Activated CD8-positive, alpha-beta T cell treated with anti-CD3 and anti-CD28 coated beads, Interleukin-2, amount 10 ng/mL, durations not matched to agents 7 days and 5 days (primary cell): ENCODE measurements around the gene ADCY2. TPM values are rescaled to one million over a fixed set of nuclear protein-coding genes. Genes with fewer than 3 reads are reported as not detected.

Experiments used
- ATAC-seq: fragments of 150-1000 bp; cut with Tn5 transposase; one replicate; pipeline ENCODE4 v1.10.0; 2021; ENCODE audit warnings: moderate library complexity
- CTCF ChIA-PET: fragments of 350-600 bp; sonication (Branson Sonifier 250); formaldehyde crosslinking; loops from one replicate; lab custom pipeline; 2021; ENCODE audit warnings: antibody characterized with exemption; lab: Charles Lee
- POLR2A ChIA-PET: fragments of 350-600 bp; sonication (Branson Sonifier 250); formaldehyde crosslinking; loops from one replicate; lab custom pipeline; 2021; ENCODE audit warnings: antibody characterized with exemption; lab: Charles Lee
- DNase-seq: peaks from one replicate; pipeline ENCODE4 v3.0.0-alpha.2; 2020
- H3K27ac Mint-ChIP-seq: one replicate; pipeline ENCODE4 v1.8.0; 2021; ENCODE audit warnings: mild to moderate bottlenecking, mixed read lengths
- H3K27me3 Mint-ChIP-seq: one replicate; pipeline ENCODE4 v1.8.0; 2021; ENCODE audit warnings: low read depth, mixed read lengths
- H3K36me3 Mint-ChIP-seq: one replicate; pipeline ENCODE4 v1.8.0; 2021; ENCODE audit warnings: low read depth, mixed read lengths
- H3K4me1 Mint-ChIP-seq: one replicate; pipeline ENCODE4 v1.8.0; 2021; ENCODE audit warnings: low read depth, mixed read lengths
- H3K4me3 Mint-ChIP-seq: one replicate; pipeline ENCODE4 v1.8.0; 2021; ENCODE audit warnings: mild to moderate bottlenecking, mixed read lengths
- H3K9me3 Mint-ChIP-seq: one replicate; pipeline ENCODE4 v1.8.0; 2022; ENCODE audit warnings: mixed read lengths; ENCODE audit not compliant: insufficient read depth
- total RNA-seq, 2 experiments: library from RNA; stranded (reverse); gene quantifications; one replicate each; pipeline ENCODE4 v1.2.3, GENCODE V29; 2021

ADCY2 gene
- total RNA-seq, 2 experiments from 2014 or later, result not detected

DNA sequence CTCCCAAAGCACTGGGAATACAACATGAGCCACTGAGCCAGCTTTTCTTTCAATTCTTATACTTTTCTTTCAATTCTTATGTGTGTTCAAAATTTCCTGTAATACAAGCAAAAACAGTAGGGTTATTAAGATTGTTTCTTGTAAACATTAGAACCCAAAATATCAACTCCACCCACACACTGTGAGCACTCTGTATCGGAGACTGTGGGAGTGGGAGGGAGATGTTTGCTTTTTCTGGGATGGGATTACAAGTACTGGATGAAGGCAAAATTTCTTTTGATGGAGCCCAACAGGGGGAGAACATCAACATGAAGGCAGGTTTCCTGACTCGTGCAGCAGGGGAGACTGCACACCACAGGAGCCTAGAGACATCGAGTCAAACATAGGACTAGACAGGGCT lies 459.7 kb downstream of the ADCY2 start:
- CTCF ChIA-PET, result interaction anchor here (1.2 to 1.3 kb wide), 3 partner anchors 21 to 1036 kb away, joined by 3 read pairs; no protein-coding TSS in a partner anchor
- ATAC-seq, result no peak
- H3K27ac Mint-ChIP-seq, result no peak overlapping the region
- no peak overlapping the region for H3K4me3 Mint-ChIP-seq
- POLR2A ChIA-PET, result no interaction called here
- no peaks in the 10 kb centered on the region for H3K9me3 Mint-ChIP-seq
- H3K27me3 Mint-ChIP-seq, result peaks cover 5% of the 10 kb centered on the region
- no peak for DNase-seq
- peaks cover 19% of the 10 kb centered on the region for H3K36me3 Mint-ChIP-seq
- peaks cover 35% of the 10 kb centered on the region for H3K4me1 Mint-ChIP-seq

DNA sequence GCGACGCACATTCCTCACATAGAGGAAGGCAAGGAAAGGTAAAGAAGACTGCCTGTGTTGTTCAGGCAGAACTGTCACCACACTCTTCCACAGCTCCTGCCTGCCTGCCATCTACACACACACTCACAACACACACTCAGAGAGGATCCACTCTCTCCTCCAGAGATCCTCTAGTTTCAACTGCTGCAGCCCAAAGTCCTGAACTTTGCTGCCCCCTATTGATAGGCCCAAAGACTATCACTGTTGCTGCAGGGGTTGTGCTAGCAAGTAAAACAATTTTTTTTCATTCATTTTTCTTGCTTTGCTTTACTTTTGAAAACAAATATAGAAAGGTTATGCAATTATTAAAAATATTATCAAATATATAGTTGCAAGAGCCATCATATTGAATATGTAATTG lies 460.9 kb downstream of the ADCY2 start:
- H3K36me3 Mint-ChIP-seq, result peaks cover 22% of the 10 kb centered on the region
- no peak overlapping the region for H3K4me3 Mint-ChIP-seq
- ChIA-PET POLR2A (interaction anchor here (2.3 kb wide), 1 partner anchor 12 kb away, joined by 11 read pairs; the partner anchor contains the start of genes FASTKD3 and MTRR), CTCF (interaction anchor here (0.6 to 2.5 kb wide), 6 partner anchors 11 to 1037 kb away, joined by 3 to 19 read pairs (median 6); partner anchors contain the start of genes FASTKD3 and MTRR)
- no peaks in the 10 kb centered on the region for H3K9me3 Mint-ChIP-seq
- DNase-seq (peak; percentile 54), ATAC-seq (peak; percentile 69)
- peaks cover 2% of the 10 kb centered on the region for H3K27me3 Mint-ChIP-seq
- H3K27ac Mint-ChIP-seq, result no peak overlapping the region
- H3K4me1 Mint-ChIP-seq, result peaks cover 27% of the 10 kb centered on the region

DNA sequence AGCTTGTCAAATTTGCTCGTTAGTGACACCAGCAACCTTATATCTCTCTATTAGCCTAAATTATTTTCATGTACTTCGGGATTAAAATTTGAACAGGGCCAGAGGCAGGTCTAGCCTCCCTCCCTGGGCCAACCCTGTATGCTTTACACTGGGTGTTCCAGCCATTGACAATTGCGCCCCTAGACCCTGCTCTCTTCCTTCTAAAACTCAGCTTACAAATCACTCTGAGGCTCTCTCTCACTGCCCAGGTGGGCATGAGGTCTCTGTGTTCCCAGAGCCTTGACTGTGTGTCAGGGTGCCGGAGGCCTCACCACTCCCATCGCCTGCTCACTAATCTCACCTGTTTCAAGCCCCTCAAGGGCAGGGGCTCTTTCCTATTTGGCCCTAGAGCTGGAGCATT lies 461.4 kb downstream of the ADCY2 start:
- ChIA-PET CTCF (interaction anchor here (0.6 to 2.5 kb wide), 10 partner anchors 10 to 1091 kb away, joined by 3 to 19 read pairs (median 5); partner anchors contain the start of genes FASTKD3 and MTRR), POLR2A (interaction anchor here (2.3 kb wide), 1 partner anchor 12 kb away, joined by 11 read pairs; the partner anchor contains the start of genes FASTKD3 and MTRR)
- DNase-seq (no peak), ATAC-seq (no peak)
- no peak overlapping the region for H3K4me3 Mint-ChIP-seq
- H3K27ac Mint-ChIP-seq, result no peak overlapping the region
- H3K27me3 Mint-ChIP-seq, result peaks cover 2% of the 10 kb centered on the region
- peaks cover 22% of the 10 kb centered on the region for H3K4me1 Mint-ChIP-seq
- H3K9me3 Mint-ChIP-seq, result no peaks in the 10 kb centered on the region
- peaks cover 24% of the 10 kb centered on the region for H3K36me3 Mint-ChIP-seq

DNA sequence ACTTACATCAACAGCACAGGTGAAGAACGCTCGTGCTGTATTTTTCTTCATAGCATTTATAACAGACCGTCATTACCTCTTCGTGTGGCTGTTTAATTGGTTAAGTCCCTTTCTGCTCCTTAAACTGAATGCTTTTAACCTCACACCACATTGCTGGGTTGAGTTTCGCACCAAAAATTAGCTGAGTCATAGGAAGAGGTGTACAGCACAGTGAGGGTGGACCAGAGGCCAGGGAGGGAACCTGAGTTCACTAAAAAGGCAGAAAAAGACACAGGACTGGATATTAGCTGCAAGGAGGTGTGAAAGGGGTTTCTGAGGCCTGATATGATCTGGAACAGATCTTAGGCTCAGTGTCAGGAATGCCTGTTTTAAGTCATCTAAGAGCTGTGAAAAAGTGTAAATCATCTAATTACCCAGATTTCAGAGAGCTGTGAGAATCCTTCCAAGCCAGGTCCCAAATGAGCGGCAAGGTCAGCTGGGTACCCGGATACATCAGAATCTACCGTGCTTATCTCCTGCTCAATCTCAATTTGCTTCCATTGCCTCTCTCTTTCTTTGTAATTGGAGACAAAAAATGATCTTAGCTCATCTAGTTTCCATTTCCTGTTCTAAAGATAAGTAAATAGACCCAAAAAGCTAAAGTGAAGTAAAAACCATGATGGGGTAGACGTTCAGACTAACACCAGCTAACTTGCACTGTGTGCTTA lies 462.1 kb downstream of the ADCY2 start:
- Mint-ChIP-seq H3K4me3 (no peak overlapping the region), H3K9me3 (no peaks in the 10 kb centered on the region), H3K4me1 (peaks cover 18% of the 10 kb centered on the region), H3K27me3 (peaks cover 2% of the 10 kb centered on the region), H3K36me3 (peaks cover 29% of the 10 kb centered on the region), H3K27ac (peak overlapping the region; percentile 47)
- ATAC-seq (peak; percentile 35), DNase-seq (no peak)
- ChIA-PET CTCF (interaction anchor here (0.6 to 2.5 kb wide), 10 partner anchors 9 to 1092 kb away, joined by 3 to 19 read pairs (median 5); partner anchors contain the start of genes FASTKD3 and MTRR), POLR2A (interaction anchor here (0.6 to 2.3 kb wide), 2 partner anchors 11 to 596 kb away, joined by 3 to 11 read pairs; partner anchors contain the start of genes FASTKD3 and MTRR)

DNA sequence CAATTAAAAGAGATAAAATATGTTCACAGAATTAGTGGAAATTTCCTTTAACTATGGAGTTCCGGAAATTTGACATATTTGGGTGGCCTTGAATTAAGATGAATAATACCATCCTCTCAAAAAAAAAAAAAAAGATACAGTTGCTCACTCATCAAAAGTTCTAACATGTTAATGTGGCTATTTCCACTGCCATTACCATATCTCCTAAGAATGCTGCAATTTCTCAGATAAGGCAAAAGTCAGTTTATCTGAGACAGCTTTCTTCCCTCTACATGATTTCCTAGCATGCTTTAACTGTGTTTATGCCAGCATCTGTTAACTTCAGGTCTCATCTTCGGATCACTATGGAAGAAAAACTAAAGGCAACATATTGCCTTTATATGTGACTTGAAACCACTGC lies 470.3 kb downstream of the ADCY2 start:
- H3K4me3 Mint-ChIP-seq, result no peak overlapping the region
- H3K4me1 Mint-ChIP-seq, result peaks cover 38% of the 10 kb centered on the region
- peaks cover 47% of the 10 kb centered on the region for H3K36me3 Mint-ChIP-seq
- POLR2A ChIA-PET, result no interaction called here
- H3K27ac Mint-ChIP-seq, result no peak overlapping the region
- CTCF ChIA-PET, result interaction anchor here (3.9 kb wide), 1 partner anchor 8 kb away, joined by 19 read pairs; no protein-coding TSS in a partner anchor
- no peaks in the 10 kb centered on the region for H3K27me3 Mint-ChIP-seq
- H3K9me3 Mint-ChIP-seq, result no peaks in the 10 kb centered on the region
- ATAC-seq (no peak), DNase-seq (no peak)

DNA sequence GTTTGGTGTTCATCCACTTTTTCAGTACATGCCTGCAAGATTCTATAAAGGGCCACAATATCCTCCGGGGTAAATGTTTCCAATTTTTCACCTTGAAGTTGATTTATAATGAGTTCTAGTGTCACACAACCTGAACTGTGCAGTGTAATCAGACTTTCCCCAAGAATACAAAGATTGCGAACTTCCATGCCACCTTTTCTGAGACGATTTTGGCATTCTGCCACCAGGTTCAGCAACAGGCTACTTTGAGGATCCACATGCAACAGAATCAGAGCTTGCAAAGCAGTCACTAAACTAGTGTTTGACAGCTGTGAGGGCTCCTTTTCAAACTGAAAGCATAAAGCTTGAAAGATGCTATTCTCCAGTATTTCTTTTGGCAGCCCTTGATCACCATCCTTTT lies 471.3 kb downstream of the ADCY2 start:
- CTCF ChIA-PET, result interaction anchor here (3.9 to 6.2 kb wide), 2 partner anchors 9 to 20 kb away, joined by 19 to 37 read pairs; no protein-coding TSS in a partner anchor

DNA sequence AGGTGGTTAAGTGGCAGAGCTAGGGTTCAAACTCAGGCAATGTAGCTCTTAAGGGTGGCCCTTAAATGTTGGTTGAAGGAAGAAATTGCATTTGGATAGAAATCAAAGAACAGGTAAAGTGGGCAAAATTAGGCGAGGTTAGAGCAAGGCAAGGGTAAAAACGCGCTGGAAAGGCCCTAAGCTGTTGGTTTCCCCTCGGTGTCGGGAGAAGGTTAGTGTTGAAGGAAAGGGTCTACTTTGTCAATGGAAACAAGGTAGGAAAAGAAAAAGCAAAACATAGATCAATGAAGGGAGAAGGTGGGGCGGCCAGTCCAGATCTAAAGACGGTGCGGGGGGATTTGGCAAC lies 472.5 kb downstream of the ADCY2 start:
- H3K27ac Mint-ChIP-seq, result peak overlapping the region; percentile 87
- peaks cover 48% of the 10 kb centered on the region for H3K36me3 Mint-ChIP-seq
- peaks cover 58% of the 10 kb centered on the region for H3K4me1 Mint-ChIP-seq
- CTCF ChIA-PET, result interaction anchor here (1.7 to 6.2 kb wide), 4 partner anchors 8 to 18 kb away, joined by 8 to 37 read pairs (median 14); no protein-coding TSS in a partner anchor
- peak overlapping the region; percentile 92 for H3K4me3 Mint-ChIP-seq
- H3K9me3 Mint-ChIP-seq, result no peaks in the 10 kb centered on the region
- ATAC-seq (peak; percentile 2), DNase-seq (no peak)
- POLR2A ChIA-PET, result interaction anchor here (0.5 to 2.3 kb wide), 5 partner anchors 8 to 1236 kb away, joined by 3 to 11 read pairs (median 4); partner anchors contain the start of gene NSUN2
- H3K27me3 Mint-ChIP-seq, result no peaks in the 10 kb centered on the region

More for the DNA sequence above, 471.3 kb downstream of the ADCY2 start:
- no peak for DNase-seq
- Mint-ChIP-seq H3K9me3 (no peaks in the 10 kb centered on the region), H3K36me3 (peaks cover 49% of the 10 kb centered on the region), H3K4me3 (peak overlapping the region; percentile 92), H3K27ac (no peak overlapping the region), H3K27me3 (no peaks in the 10 kb centered on the region), H3K4me1 (peaks cover 47% of the 10 kb centered on the region)
- POLR2A ChIA-PET, result no interaction called here
- no peak for ATAC-seq

DNA sequence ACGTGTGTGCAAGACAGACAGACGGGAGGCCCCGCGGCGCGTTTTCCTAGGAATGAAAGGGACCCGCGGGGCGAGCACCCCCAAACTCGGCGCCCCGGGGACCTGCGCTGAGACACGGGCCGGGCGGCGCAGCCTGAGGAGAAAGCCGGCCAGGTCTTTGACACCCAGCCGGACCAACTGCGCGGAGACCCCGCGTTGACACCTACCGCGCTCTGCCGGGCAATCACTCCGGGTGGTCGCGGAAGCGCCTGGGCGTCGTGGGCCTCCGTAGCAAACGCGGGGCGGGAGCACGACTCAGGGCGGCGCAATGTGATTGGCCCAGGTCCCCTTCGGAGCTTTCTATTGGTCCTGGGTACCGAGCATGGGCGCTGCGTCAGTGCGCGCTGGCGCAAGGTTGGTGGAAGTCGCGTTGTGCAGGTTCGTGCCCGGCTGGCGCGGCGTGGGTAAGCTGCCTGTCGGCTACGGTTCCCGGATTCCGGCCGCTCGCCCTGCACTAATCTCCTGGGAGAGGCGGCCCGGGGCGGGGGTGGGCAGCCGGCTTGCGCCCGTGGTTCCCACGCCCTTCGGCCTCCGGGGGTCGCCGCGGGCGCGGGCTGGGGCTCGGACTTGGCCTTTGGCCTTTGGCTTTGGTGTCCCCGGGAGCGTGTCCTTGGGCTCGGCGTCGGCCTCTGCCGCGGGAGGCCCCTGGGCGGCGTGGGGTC lies 473.0 kb downstream of the ADCY2 start, which contains the start of the genes FASTKD3 and MTRR:
Gene FASTKD3, minus strand, starts transcription at position 259 of the 701 bp plus-strand sequence. CDS start 948 bp downstream, outside the sequence.
Gene MTRR, plus strand, starts transcription at position 376 of the 701 bp plus-strand sequence. CDS start 1,647 bp downstream, outside the sequence.
- H3K27ac Mint-ChIP-seq, result peak within 1 kb of the TSS; percentile 87
- peak within 1 kb of the TSS; percentile 92 for H3K4me3 Mint-ChIP-seq
- peaks cover 49% of the 10 kb centered on the region for H3K36me3 Mint-ChIP-seq
- POLR2A ChIA-PET, result interaction anchor here (0.5 to 2.3 kb wide), 7 partner anchors 8 to 1237 kb away, joined by 3 to 11 read pairs (median 4); partner anchors contain the start of gene NSUN2
- H3K27me3 Mint-ChIP-seq, result no peaks in the 10 kb centered on the region
- H3K4me1 Mint-ChIP-seq, result peaks cover 63% of the 10 kb centered on the region
- ATAC-seq (peak; percentile 100), DNase-seq (peak; percentile 94)
- CTCF ChIA-PET, result interaction anchor here (1.2 to 6.2 kb wide), 5 partner anchors 8 to 60 kb away, joined by 3 to 37 read pairs (median 8); no protein-coding TSS in a partner anchor
- no peaks in the 10 kb centered on the region for H3K9me3 Mint-ChIP-seq

DNA sequence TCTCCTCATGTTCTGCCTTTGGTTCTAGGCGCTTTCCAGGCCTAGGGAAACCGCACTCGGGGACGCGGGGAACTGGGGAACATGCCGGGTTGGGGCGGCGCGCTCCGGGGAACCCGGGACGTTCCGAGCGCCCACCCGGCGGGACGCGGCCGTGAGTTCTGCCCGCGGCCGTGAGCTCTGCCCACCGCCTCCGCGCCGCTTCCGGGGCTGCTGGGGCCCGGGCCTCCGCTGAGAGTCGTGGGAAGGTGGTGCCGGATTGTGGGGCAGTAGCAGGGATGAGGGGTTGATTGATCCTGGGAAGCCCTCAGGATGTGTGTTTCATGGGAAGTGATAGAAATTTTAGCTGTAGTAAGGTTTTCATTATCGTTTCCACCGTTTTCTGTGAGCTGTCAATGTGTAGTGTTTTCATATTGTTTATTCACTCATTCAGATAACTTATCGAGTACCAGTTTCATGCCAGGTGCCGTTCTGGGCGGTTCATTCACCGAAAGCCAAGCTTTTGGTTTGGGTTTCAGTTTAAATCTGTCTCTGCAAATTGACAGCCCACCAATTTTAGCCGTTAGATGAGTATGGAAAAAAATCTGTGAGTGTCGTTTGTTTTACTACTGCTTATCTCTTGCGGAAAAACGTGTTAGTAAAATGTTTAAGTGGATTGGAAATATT lies 473.7 kb downstream of the ADCY2 start:
- CTCF ChIA-PET, result interaction anchor here (1.2 to 6.2 kb wide), 5 partner anchors 8 to 59 kb away, joined by 3 to 37 read pairs (median 8); no protein-coding TSS in a partner anchor
- DNase-seq (peak; percentile 32), ATAC-seq (peak; percentile 58)
- H3K27ac Mint-ChIP-seq, result peak overlapping the region; percentile 85
- H3K4me3 Mint-ChIP-seq, result peak overlapping the region; percentile 92
- POLR2A ChIA-PET, result interaction anchor here (0.6 to 2.3 kb wide), 6 partner anchors 12 to 1462 kb away, joined by 3 to 11 read pairs (median 3); no protein-coding TSS in a partner anchor
- H3K36me3 Mint-ChIP-seq, result peaks cover 51% of the 10 kb centered on the region
- no peaks in the 10 kb centered on the region for H3K27me3 Mint-ChIP-seq
- no peaks in the 10 kb centered on the region for H3K9me3 Mint-ChIP-seq
- peaks cover 65% of the 10 kb centered on the region for H3K4me1 Mint-ChIP-seq

DNA sequence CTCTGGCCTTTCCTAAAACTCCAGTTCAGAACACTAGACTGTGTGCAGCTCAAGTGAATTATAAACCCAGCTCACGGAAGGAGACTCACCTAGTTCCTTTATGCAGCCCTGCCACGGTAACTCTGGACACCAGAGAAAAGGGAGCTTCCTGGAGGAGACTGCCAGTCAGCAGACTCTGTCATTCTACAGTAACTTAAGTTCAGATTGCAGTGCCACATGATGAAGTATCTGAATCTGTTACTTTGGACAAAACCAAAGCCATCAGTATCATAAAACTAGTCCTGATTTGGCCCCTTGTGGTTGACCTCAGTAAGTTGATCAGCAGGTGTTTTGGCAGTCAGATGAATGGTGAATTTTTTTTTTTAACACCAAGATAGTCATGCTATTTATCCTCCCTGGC lies 475.7 kb downstream of the ADCY2 start:
- no peak for DNase-seq
- Mint-ChIP-seq H3K4me1 (peaks cover 62% of the 10 kb centered on the region), H3K27ac (peak overlapping the region; percentile 0), H3K27me3 (no peaks in the 10 kb centered on the region), H3K4me3 (peak overlapping the region; percentile 2), H3K9me3 (no peaks in the 10 kb centered on the region), H3K36me3 (peaks cover 51% of the 10 kb centered on the region)
- CTCF ChIA-PET, result interaction anchor here (1.0 to 6.2 kb wide), 3 partner anchors 14 to 126 kb away, joined by 3 to 37 read pairs (median 4); no protein-coding TSS in a partner anchor
- POLR2A ChIA-PET, result no interaction called here
- no peak for ATAC-seq
